Measurements from ENCODE around the gene MTCH1. TPM values are rescaled to one million over a fixed set of nuclear protein-coding genes. Genes with fewer than 3 reads are reported as not detected.
A peak's percentile ranks its signal among the peaks of the same experiment; 100 is the strongest.

The MTCH1 gene
- polyA plus RNA-seq, 6 donors from 2014 or later: 69.5 to 89.8 (median 88.3) TPM

DNA sequence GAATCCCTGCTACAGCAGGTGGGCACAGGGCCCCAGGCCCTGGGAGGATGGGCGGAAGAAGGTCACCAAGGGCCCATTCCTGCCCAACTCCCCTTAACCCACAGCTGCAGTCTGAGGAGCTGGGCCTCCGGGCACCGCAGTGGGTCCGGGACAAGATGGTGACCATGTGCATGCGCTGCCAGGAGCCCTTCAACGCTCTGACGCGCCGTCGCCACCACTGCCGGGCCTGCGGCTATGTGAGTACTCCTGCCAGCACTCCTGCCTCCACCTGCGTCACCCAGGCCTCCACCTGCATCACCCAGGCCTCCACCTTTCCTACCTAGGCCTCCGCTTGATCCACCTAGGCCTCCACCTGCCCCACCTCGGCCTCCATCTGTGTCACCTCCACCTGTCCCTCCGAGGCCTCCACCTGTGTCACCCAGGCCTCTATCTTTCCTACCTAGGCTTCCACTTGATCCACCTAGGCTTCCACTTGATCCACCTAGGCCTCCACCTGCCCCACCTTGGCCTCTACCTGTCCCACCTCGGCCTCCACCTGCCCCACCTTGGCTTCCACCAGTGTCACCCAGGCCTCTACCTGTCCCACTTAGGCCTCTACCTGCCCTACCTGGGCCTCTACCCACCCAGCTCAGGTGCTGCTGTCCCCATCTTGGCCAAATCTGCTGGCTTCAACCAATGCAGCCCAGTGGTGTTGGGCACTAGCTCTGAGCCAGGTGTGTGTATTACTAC lies 36.3 kb upstream of the MTCH1 start:
- H3K4me3 Mint-ChIP-seq: no peak overlapping the region
- ATAC-seq (ENCODE audit: low read depth in 2 of 2) (no peak), DNase-seq (no peak)
- no peaks in the 10 kb centered on the region for H3K27me3 Mint-ChIP-seq
- H3K4me1 Mint-ChIP-seq: peaks cover 32 to 39% (median 35%) of the 10 kb centered on the region in 3 donors
- no peaks in the 10 kb centered on the region for H3K9me3 Mint-ChIP-seq
- peaks cover 9 to 28% of the 10 kb centered on the region in 2 donors for H3K36me3 Mint-ChIP-seq
- H3K27ac Mint-ChIP-seq: peak overlapping the region in 3 of 6 donors; percentile 54 to 69 (median 58)

DNA sequence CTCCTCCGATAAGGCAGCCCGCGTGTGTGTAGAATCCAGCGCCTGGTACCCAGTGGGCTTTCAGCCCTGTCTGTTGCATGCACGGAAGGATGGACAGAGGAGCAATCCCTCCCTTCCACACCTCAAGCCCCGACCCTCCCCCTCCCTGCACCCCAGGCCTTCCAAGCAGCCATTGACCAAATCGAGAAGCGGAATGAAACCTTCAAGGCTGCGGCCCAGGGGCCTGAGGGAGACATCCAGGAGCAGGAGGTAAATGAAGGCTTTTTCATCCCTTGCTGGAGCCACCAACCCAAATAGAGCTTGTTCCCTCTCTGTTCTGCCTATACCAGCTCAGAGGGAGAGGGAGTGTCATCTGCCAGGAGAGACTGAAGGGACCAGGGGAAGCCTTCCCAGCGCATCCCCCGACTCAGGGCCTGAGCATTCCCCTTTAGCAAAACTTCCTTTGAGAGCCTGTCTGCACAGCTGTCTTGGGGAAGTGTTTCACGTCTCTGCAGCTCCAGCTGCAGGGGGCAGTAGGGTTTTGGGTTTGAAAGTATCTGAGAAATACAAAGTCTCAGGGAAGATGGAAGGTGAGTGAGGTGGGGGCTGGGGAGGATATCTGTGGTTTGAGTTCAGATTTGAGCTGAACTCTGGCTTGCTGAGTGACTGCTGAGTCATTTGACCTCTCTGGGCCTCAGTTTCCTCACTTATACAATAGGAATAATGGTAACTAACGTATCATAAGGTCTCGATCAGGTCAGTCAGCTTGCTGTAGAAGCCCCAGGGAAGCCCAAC lies 35.5 kb upstream of the MTCH1 start:
- Mint-ChIP-seq H3K27ac (peak overlapping the region in 2 of 6 donors; percentile 61 to 83), H3K27me3 (no peaks in the 10 kb centered on the region), H3K4me3 (no peak overlapping the region), H3K9me3 (no peaks in the 10 kb centered on the region), H3K4me1 (peaks cover 37 to 39% (median 37%) of the 10 kb centered on the region in 3 donors), H3K36me3 (peaks cover 9 to 28% of the 10 kb centered on the region in 2 donors)
- ATAC-seq (ENCODE audit: low read depth in 2 of 2): no peak
- no peak for DNase-seq

DNA sequence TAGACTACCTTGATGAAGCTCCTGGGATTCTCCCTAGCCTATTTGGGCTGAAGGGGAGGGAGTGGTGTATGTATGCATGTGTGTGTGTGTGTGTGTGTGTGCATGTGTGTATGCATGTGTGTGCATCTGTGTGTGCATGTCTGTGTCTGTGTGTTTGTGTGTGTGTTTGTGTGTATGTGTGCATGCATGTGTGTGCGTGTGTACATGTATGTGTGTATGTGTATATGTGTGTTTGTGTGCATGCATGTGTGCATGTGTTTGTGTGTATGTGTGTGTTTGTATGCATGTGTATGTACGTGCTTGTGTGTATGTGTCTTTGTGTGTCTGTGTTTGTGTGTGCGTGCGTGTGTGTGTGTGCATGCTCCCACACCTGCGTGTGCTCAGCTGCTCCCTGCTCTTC lies 34.8 kb upstream of the MTCH1 start:
- ATAC-seq (ENCODE audit: low read depth in 2 of 2) (no peak), DNase-seq (no peak)
- peaks cover 36 to 37% (median 37%) of the 10 kb centered on the region in 3 donors for H3K4me1 Mint-ChIP-seq
- H3K27ac Mint-ChIP-seq: no peak overlapping the region
- peaks cover 9 to 28% of the 10 kb centered on the region in 2 donors for H3K36me3 Mint-ChIP-seq
- no peaks in the 10 kb centered on the region for H3K9me3 Mint-ChIP-seq
- no peaks in the 10 kb centered on the region for H3K27me3 Mint-ChIP-seq
- H3K4me3 Mint-ChIP-seq: no peak overlapping the region

DNA sequence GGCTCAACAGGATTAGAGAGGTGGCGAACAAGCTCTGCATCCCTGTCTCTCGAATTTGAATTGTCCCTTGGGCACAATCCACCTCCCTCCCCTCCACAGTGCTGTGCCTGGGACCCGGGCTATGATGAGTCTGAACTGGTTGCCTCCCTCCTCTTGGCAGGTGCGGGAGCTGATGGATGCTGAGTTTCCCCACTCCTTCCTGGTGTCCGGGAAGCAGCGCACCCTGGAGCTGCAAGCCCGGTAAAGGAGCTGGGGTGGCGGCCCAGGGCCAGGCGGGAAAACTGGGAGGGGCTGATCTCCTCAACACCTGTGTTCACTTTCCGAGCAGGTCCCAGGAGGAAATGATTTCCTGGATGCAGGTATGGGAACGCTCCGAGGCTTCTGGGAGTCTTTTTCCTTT lies 34.4 kb upstream of the MTCH1 start:
- no peaks in the 10 kb centered on the region for H3K27me3 Mint-ChIP-seq
- DNase-seq: no peak
- no peaks in the 10 kb centered on the region for H3K9me3 Mint-ChIP-seq
- no peak for ATAC-seq (ENCODE audit: low read depth in 2 of 2)
- no peak overlapping the region for H3K27ac Mint-ChIP-seq
- H3K36me3 Mint-ChIP-seq: peaks cover 9 to 28% of the 10 kb centered on the region in 2 donors
- peaks cover 36 to 37% (median 37%) of the 10 kb centered on the region in 3 donors for H3K4me1 Mint-ChIP-seq
- no peak overlapping the region for H3K4me3 Mint-ChIP-seq

DNA sequence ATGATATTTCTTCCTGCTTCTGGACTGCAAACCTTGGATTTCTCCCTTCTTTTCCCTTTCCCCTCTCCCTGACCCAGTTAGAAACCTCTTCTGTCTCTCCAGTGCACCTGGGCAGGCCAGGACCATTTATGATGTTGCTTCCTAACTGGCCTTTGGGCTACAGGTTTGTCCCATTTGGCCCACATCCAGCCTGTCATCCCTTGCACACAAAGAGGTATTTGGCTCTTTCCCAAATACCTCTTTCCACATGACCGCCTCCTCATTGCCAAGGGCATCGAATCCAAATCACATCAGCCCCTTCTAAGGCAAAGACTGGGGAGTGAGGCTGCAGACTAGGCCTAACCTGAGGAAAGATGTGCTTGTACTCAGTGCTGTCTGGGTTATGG lies 33.1 kb upstream of the MTCH1 start:
- no peak overlapping the region for H3K4me3 Mint-ChIP-seq
- peaks cover 36 to 37% (median 37%) of the 10 kb centered on the region in 3 donors for H3K4me1 Mint-ChIP-seq
- DNase-seq: no peak

DNA sequence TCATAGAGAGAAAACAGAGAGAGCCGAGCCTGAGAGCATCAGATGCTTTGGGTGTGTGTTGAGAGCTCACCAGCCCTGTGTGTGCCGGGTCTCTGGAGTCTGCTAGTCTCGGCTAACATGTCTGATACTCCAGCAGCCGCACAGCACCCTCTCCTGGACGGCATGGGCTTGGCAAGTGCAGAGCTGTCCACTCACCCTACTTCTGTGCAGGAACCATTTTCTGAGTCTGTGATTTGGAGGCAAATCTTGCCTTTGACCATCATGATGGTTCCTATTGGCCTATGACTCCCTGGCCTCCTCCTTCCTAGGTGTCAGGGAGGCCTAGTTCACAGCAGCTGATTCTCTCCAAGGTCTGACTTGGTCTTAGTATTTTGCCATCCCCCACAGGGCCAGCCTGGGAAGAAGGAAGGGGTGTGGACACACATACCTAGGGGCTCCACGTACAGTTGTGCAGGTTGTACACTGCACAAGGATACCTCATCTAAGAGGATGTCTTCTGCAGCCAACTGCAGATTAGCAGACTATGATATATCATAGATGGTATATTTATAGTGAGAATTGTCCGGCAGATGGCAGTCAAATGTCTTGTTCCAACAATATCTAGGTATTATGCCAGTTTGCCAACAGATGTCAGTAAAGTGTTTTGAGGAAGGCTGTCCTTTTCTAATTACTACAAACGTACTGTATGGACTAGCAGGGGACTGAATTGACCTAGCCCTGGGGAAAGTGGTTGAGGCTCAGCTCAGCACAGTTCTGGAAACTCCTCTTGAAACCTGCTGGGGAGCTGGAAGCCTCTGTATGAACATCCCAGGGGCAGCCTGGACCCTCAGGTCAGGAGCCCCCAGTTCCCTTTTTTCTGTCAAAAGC lies 32.4 kb upstream of the MTCH1 start:
- Mint-ChIP-seq H3K4me3 (peak overlapping the region in 4 of 8 donors; percentile 3 to 72 (median 40)), H3K27ac (peak overlapping the region; percentile 56 to 98 (median 90)), H3K4me1 (peaks cover 36 to 37% (median 37%) of the 10 kb centered on the region in 3 donors), H3K36me3 (peaks cover 9 to 20% of the 10 kb centered on the region in 2 donors), H3K27me3 (no peaks in the 10 kb centered on the region), H3K9me3 (no peaks in the 10 kb centered on the region)
- DNase-seq: peak; percentile 81
- peak; percentile 95 to 96 for ATAC-seq (ENCODE audit: low read depth in 2 of 2)

More for the DNA sequence above, 33.1 kb upstream of the MTCH1 start:
- H3K9me3 Mint-ChIP-seq: no peaks in the 10 kb centered on the region
- no peak for ATAC-seq (ENCODE audit: low read depth in 2 of 2)
- H3K27ac Mint-ChIP-seq: peak overlapping the region in 5 of 6 donors; percentile 37 to 93 (median 53)
- peaks cover 9 to 21% of the 10 kb centered on the region in 2 donors for H3K36me3 Mint-ChIP-seq
- no peaks in the 10 kb centered on the region for H3K27me3 Mint-ChIP-seq

DNA sequence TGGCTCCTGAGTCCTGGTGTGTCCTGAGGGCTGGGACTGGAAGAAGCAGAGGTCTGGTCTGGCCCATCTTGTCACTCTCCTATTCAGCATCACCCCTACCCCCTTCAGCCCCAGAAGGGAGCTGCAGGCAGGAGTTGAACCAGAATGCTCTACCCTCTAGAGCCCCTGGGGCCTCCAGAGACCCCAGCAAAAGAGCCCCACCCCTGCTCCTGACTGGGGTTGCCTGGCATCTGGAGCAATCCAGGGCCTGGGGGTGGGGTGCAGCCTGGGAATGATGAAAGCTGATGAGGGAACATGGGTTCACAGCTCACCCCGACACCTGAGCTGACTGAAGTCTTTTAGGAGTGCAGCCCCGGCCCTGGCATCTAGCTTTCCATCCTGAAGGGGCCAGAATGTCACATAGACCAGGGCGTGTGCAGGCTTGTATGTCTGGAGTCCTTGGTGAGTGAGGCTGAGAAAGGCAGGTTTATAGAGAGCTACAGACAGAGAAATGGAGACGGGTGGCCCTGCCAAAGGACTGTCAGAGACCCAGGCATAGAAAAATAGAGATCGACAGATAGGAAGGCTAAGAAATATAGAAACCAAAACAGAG lies 31.7 kb upstream of the MTCH1 start:
- Mint-ChIP-seq H3K27me3 (no peaks in the 10 kb centered on the region), H3K4me1 (peaks cover 31 to 40% (median 36%) of the 10 kb centered on the region in 3 donors), H3K9me3 (no peaks in the 10 kb centered on the region), H3K4me3 (peak overlapping the region in 2 of 8 donors; percentile 61 to 72), H3K27ac (peak overlapping the region; percentile 3 to 98 (median 78)), H3K36me3 (peaks cover 2 to 12% of the 10 kb centered on the region in 2 donors)
- DNase-seq (no peak), ATAC-seq (ENCODE audit: low read depth in 2 of 2) (no peak)

DNA sequence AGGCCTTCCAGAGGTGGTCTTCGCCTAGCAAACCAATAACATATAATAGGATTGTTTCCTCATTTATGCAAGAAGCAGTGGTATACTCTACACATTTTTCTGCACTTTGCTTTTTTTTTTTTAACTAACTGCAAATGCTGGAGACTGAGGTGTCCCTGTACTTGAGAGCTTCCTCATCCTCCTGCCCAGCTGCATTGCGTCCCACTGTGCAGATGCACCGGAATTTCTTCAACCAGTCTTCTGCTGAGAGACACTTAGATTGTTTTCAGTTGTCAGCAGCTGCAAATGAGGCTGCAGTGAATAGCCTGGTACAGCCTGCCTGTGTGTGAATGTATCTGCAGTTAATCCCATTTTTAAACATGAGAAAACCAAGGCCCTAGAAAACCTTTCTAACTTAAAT lies 31.0 kb upstream of the MTCH1 start:
- no peak for DNase-seq
- Mint-ChIP-seq H3K4me1 (peaks cover 29 to 43% (median 40%) of the 10 kb centered on the region in 3 donors), H3K27ac (no peak overlapping the region), H3K9me3 (no peaks in the 10 kb centered on the region), H3K4me3 (no peak overlapping the region), H3K27me3 (no peaks in the 10 kb centered on the region), H3K36me3 (peaks cover 0 to 8% of the 10 kb centered on the region in 2 donors)
- no peak for ATAC-seq (ENCODE audit: low read depth in 2 of 2)

DNA sequence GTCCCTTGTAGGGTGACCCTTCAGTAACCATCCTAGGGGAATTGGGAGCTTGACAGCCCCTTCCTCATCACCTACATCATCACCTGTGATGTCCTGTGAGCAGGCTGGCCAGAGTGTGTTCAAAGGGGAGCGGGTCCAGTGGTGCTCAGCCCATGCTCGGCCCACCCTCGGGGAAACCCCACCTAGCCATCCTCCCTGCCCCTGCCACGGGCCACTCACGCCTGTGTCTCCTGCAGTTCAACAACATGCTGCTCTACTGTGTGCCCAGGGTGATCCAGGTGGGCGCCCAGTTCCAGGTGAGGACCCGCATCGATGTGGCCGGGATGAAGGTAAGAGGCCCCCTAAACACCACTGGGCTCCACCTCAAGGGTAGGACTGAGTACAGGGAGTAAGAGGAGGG lies 29.5 kb upstream of the MTCH1 start:
- no peak for DNase-seq
- no peaks in the 10 kb centered on the region for H3K9me3 Mint-ChIP-seq
- H3K27ac Mint-ChIP-seq: peak overlapping the region in 4 of 6 donors; percentile 37 to 72 (median 67)
- peaks cover 0 to 2% of the 10 kb centered on the region in 2 donors for H3K36me3 Mint-ChIP-seq
- peaks cover 29 to 48% (median 44%) of the 10 kb centered on the region in 3 donors for H3K4me1 Mint-ChIP-seq
- H3K27me3 Mint-ChIP-seq: no peaks in the 10 kb centered on the region
- H3K4me3 Mint-ChIP-seq: no peak overlapping the region
- no peak for ATAC-seq (ENCODE audit: low read depth in 2 of 2)

DNA sequence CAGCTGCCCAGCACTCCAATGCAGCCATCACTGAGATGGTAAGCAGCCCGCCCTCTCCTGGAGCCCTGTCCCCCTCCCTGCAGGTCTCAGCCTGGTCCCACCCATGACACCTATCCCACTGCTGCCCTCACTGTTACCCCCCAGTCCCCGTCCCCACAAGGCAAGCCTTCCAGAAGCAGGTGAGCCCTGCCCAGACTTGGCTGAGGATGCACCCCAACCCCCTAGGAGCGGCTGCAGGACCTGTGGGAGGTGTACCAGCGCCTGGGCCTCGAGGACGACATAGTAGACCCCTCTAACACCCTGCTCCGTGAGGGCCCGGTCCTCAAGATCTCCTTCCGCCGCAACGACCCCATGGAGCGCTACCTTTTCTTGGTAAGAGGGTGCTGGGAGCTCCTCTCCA lies 28.7 kb upstream of the MTCH1 start:
- Mint-ChIP-seq H3K27me3 (no peaks in the 10 kb centered on the region), H3K4me1 (peaks cover 33 to 50% (median 46%) of the 10 kb centered on the region in 3 donors), H3K4me3 (no peak overlapping the region), H3K36me3 (no peaks in the 10 kb centered on the region), H3K27ac (peak overlapping the region in 3 of 6 donors; percentile 51 to 65 (median 51)), H3K9me3 (no peaks in the 10 kb centered on the region)
- no peak for DNase-seq
- no peak for ATAC-seq (ENCODE audit: low read depth in 2 of 2)

DNA sequence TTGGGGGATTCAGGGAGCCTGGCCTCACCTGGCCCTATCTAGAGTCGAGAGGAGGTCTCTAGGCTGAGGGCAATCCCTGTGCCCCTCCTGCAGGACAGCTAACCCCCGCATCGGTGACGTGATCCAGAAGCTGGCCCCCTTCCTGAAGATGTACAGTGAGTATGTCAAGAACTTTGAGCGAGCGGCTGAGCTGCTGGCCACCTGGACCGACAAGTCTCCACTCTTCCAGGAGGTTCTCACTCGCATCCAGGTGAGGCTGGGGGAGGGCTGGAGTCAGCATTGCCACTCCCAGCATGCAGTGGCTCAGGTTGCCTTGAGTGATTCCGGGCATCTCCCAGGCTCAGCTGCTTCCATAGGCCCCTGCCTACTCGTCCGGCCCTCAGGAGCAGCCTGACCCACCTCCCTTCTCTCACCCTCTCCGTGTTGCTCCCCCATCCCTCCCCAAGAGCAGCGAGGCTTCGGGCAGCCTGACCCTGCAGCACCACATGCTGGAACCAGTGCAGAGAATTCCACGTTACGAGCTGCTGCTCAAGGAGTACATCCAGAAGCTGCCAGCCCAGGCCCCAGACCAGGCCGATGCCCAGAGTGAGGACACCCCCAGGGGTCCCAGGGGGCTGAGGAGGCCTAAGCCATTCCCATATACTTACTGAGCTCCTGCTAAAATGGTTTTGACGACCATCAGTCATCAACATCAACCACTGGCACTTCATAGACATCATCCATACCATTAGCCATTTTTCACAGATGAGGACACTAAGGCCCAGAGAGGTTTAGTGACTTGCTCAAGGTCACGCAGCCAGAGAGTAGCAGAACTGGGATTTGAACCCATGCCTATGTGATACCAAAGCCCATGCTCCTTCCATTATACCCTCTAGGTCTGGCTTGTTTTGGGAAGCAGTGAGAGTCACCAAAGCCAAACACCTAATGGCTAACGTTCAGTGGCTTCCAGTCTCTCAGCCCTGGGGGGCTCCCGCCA lies 27.8 kb upstream of the MTCH1 start:
- Mint-ChIP-seq H3K27ac (no peak overlapping the region), H3K4me3 (no peak overlapping the region), H3K36me3 (no peaks in the 10 kb centered on the region), H3K9me3 (no peaks in the 10 kb centered on the region), H3K27me3 (no peaks in the 10 kb centered on the region), H3K4me1 (peaks cover 34 to 46% (median 45%) of the 10 kb centered on the region in 3 donors)
- ATAC-seq (ENCODE audit: low read depth in 2 of 2) (no peak), DNase-seq (no peak)
